Activated CD8-positive, alpha-beta memory T cell treated with anti-CD3 and anti-CD28 coated beads for 4 hours (primary cell): ENCODE measurements around the gene TET2.
A peak's percentile ranks its signal among the peaks of the same experiment; 100 is the strongest.

Experiments
- DNase-seq, 2 donors: peaks; one replicate each; pipeline ENCODE4 v3.0.0-alpha.2; 2020; ENCODE audit warnings: low read depth in 2 of 2

Gene TET2

DNA sequence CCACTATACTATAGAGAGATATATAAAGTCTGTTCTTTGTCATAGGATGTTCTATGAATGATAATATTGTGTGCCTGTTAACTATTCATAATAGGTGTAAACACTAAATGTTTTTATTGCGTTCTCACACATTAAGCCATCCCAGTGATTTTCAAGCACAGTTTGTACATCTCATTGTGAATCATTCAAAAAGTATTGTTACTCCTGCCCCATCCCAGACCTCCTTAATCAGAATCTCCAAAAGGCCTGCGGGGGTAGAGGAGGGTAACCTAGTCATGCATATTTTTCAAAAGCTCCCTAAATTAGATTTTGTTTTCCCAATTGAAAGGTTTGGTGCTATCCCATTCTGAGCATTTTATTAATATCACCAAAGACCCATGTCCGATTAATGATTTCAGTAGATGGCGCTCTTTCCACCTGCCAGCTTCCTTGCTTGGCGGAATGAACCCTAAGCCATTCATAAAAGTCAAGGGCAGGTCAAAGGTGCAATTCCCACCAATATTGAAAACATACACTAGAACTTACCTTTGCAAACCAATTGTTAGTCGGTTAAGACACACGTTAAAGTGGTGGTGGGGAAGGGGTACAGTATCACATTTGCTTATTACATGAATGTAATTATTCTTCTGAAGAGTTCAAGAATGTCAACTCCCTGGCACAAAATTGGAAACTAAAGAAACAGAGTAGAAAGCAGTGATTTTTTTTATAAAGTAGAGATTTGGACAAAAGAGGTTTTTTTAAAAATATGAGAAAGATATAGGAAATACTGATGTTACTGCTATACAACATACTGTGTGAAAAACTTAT is 5.8 kb upstream of the TET2 start:
- DNase-seq = peak; percentile 5 to 30

DNA sequence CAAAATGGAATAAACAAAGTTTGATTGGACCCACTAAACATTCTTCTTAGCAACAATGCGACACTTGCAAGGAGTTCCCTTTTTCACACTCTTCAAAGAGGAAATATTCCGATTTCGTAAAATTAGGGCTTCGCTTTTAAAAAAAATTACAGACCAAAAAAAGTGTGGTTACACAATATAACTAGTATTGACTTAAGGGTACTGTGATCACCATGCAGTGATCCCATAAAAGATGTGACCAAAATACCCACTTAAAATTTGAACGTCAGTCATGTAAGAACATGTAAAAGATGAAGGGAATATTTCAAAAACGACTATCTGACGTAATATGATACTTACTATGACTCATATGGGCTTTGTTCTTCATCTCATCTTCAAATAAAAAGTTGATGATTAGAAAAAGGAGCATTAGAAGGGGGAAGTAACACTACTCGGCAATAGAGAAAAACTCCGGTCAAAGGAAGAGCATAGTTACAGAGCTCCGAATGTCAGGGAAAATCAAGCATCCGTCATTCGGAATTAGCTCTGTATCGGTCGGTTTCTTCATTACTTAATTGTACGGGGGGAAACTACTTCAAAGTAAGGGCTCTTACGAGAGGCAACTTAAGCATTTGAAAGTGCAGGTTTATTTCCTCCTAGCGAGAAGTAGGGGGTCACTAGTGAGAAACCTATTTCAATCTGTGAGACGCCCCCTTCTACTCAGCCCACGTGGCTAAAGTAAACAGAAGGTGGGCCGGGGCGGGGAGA is 1.3 kb upstream of the TET2 start:
- DNase-seq = no peak

DNA sequence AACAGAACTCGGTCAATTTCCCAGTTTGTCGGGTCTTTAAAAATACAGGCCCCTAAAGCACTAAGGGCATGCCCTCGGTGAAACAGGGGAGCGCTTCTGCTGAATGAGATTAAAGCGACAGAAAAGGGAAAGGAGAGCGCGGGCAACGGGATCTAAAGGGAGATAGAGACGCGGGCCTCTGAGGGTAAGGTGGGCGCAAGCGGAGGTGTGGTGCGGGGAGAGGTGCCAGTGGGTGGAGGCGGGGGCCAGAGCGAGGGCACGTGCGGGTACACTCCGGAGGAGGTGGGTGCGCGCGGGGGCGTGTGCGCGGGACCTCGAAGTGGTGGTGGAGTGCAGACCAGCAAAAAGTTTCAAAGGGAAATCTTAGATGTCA is 787 bp upstream of the TET2 start:
- peak; percentile 3 to 16 for DNase-seq

DNA sequence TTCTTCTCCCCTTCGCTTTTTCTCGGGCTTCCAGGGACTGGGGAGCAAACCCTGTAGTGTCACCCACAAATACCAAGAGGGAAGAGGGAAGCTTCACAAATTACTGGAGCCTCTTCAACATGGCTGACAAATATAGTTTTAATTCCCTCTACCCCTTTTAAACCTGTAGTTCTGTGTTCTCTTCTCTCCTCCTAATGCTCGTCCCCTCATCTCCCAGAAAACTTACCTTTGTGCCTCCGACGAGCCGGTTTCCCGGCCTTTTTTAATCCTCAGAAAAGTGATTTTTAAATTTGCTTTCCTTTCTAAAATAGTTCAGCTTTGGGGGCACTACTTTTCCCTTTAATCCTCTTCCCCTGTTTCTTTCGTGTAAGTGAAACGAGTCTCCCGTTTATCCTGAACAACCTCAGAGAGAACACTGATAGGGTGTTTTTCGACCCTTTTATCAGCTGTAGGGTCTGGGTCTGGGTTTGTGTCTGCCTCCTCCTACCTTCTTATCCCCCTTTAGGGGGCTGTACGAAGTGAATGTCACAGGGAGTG is 408 bp downstream of the TET2 start:
- DNase-seq = no peak

DNA sequence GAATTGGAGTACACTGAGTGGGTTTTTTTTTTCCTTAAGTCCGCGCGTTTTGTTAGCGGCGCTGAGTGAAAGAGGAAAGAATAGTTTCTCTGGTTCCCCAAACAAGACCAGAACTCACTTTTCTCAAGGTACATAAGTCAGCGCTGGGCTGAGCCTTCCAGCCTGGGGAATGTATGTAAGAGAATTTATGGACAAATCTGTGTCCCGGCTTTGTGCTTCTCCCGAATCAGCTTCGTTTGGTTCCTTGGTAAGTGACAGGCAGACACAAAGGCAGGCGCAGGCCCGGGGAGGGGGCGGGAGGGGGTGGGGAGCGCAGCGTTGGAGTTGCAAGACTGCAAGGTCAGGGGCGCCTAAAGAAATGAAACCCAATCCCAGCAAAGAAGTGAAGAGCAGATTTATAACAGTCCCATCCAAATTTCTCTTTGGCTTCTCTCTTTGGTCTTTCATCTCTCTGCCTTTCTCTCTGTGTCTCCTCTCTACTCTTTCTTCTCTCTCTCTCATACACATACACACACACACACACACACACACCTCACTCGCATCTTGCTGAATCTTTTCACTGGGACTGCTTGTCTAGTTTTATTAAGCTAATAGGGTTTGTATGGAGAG is 981 bp downstream of the TET2 start:
- no peak for DNase-seq

DNA sequence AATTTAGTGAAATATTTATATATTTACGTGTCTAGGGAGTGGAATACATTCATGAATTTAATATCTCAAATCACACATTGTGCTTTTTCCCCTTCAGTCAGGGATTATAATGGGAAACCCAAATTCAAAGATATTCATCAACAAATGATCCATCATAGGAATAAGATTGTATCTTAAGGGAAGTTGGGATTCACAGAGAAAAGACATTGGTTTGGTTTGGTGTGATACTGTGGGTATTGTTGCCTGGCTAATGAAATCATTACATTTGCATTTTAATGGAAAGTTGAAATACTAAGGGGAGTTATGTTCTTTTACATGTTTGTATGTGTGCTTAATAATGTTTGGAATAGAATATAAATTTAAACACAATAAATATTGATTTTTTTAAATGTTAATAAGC is 1.7 kb downstream of the TET2 start:
- no peak for DNase-seq

DNA sequence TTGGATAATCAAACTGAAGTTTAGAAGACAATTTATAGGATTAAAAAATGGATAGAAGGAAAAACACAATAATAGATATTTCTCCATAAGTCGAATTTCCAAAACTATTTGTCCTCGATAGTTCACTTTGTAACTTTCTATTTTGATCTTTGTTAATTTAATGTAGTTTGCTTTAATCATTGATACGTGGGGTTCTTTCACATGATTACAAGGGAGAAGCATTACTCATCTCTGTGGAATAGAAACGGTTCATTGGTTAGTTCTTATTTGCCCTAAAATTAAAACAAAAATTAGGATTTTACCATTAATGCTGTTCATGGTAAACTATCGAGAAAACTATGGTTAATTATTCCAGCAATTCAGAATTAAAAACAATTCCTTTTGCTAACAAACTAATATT is 2.1 kb downstream of the TET2 start:
- DNase-seq = no peak

DNA sequence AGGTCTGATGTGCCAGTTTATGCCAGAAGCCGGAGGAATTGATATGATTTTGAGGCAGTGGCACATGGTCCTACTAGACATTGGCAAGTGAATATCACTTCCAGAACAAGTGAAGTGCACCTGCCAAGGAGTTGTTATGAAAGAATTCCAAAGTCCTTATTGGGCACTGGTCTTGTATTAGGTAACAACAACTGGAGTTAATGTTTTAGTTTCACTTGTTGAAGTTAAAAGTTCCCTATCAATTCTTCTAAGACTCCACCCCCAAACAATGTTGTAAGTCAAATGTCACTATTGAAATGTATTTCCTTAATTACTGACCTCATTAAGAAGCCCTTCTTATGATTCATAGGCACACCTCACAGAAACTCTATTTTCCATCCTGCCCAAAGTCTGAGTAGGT is 3.1 kb downstream of the TET2 start:
- no peak for DNase-seq

DNA sequence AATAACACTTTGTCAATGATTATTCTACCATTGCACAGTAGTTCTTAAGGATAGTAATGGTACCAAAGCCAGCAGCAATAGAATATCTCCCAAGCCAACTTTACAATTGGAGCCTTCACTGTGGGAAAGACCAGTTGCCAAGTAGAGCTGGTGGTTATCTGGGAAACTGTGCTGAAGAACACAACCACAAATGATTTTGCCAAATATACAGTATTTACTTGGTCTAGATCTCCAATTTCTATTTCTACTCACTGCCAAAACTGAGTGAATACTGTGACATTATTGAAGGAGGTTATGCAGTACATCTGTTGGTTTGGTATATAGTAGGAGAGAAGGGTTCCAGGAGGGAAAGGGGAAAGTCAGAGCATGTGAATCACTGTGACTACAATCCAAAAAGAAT is 3.8 kb downstream of the TET2 start:
- DNase-seq = no peak

DNA sequence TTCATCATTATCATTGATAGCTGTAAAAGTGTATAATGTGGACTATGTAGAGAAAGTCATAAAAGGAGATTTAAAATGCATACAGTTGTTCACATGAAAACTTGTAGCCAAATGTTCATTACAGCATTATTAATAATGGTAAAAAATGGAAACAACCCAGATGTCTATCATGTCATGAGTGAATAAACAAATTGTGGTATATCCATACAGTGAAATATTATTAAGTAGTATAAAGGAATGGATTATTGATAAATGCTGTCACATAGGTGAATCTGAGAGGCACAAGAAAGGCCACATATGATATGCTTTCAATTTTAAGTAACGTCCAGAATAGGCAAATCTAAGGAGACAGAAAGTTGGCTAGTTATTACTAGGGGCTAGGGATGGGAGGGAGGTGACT is 7.1 kb downstream of the TET2 start:
- DNase-seq = no peak

DNA sequence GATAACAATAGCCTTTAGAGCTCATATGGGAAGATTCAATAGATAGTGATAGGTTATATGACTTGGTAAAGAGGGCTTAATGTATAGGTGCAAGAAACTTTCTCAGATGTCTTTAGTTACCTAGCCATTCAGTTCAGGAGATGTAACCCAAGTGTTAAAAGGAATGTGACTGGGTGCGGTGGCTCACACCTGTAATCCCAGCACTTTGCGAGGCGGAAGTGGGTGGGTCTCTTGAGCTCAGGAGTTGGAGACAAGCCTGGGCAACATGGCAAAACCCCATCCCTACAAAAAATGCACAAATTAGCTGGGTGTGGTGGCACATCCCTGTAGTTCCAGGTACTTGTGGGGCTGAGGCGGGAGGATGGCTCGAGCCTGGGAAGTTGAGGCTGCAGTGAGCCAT is 7.9 kb downstream of the TET2 start:
- DNase-seq = no peak

DNA sequence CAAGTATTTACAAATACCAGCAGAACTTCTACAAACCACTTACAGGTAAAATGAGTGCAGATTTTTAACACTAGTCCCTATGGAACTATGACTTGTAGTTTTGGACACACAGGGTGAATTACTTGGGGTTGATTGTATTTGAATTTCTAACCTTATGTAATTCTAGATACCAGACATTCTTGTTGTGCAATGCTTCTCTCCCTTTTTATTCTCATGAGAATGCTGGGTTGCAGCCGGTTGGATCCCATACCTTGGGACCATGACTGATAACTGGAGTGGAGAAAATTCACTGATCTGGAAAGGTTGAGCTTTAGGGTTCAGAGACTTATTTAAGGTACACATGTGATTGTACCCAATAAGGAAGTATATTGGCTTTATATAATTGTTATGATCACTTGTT is 8.8 kb downstream of the TET2 start:
- DNase-seq = no peak

DNA sequence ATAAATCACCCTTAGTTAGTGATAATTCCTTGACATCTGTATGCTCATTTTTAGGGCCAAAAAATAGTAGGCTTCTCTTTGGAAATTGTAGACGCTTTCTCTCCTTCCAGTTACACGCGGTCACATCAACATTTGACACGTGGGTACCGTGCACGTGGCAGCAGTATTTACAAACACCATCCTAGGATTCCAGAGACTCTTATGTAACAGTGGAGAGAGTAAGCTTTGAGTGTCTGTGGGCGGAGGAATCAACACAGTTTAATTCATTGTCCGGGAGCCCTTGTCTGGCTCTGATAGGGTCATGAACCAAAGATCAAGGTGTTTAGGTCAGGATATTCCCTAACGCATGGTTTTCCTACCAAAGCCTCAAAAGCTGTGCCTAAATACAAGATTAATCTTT is 12.2 kb downstream of the TET2 start:
- no peak for DNase-seq

DNA sequence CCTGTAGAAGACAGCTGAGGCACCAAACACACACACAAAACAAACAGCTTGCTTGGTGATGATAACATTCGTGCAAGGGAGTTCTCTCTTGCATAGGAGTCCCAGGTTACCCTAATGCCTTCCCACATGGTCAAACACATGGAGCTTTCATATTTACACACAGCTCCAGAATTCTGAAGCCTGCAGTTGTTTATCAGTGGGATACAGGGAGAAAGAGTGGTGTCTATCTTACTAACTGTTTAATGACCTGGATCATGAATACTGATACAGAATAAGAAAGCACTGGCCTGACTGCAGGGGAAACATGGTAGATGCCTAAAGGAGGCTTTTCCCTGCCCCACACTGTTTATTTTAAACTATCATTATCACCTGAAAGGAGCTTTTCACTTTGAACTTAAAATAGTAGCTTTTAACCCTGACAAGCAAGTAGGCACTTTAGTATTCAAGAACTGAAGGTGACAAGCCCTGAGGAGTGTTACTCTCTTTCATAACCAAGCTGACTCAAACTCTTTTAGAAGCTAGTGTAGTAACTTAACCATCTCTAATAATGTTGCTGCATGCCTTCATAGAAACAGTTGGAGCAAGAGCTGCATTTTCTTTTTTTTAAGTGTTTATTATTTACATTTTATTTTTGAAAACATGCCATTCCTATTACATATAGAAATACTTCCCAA is 15.6 kb downstream of the TET2 start:
- DNase-seq = no peak

DNA sequence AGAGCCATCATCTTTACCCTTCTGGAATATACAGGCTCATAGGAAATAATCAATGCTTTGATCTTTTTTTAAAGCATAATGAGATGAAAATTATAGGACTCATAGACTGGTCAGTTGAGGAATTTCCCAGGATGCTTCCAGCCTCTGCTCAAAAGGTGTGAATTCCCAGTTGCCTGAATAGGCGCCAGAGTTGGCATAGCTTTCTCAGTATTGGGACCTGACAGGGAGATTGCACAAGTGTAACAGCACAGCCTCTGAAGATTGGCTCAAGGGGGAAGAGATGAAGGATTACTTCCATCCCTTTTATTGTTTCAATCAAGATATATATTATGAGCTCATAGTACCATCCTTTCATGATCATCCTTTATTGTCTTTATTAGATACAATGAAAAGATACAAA is 17.9 kb downstream of the TET2 start:
- DNase-seq = no peak

DNA sequence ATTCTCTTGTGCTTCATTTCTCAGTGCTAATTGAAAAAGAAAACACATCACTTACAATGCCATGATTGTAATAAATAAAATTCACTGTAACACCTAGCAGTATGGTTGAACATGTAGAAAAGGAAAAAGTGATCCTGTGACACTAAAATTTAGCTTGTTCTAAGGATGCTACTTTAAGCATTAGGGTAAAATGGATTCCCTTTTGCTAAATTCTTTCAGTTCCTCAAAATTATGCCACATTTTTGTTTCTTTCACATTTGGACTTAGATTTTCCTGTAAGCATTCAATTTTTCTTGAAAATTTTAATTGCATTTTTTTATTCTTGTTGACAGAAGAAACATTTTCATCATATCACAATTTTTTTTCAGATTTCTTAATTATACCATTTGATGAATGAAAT is 19.4 kb downstream of the TET2 start:
- DNase-seq = no peak

DNA sequence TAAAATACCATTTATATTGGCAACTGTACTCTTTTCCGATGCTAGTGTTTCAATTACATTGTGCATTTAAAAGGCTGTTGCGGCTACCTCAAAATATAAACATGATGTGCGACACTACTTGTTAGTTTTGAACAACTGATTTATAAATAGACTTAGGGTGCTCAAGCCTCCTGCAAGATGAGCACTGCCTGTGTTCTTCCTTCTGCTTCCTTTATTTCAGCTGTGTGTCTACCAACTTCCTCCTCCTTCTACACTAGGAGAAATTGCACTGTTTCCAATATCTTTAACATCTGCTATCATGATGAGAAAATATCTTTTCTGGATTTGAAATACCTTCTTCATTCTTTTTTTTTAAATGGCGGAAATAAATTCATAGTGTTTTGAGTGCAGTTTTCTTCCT is 24.0 kb downstream of the TET2 start:
- no peak for DNase-seq

DNA sequence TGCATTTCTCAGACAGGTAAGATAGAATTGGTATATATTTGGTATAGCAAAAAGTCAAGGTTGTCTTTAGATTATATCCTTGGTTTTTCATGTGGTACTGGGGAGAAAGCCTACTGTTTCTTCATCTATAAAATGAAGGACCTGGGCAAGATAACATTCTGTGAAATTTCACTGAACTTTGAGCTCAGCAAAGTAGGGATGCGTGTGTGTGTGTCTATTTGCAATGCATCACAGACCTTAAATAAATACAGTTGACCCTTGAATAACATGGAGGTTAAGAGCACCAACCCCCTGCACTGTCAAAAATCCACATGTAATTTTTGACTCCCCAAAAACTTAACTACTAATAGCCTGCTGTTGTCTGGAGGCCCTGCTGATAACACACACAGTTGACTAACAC is 25.2 kb downstream of the TET2 start:
- DNase-seq = no peak

DNA sequence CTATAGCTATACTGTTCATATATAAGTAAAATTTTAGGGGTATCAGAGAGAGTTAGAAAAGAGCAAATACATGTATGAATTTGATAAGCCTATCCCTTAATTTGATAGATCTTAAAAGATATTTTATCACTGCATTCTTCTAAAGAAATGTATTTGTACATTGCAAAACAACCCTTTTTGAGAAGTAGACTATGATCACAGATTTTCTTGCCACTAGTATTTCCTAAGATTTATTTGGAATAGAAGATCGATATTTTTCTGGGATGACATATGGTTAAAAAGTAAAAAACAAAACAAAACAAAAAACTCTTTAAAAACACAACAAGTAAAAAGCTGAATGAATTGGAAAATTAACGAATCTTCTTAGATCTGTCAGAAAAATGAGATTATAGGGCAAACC is 27.4 kb downstream of the TET2 start:
- no peak for DNase-seq

DNA sequence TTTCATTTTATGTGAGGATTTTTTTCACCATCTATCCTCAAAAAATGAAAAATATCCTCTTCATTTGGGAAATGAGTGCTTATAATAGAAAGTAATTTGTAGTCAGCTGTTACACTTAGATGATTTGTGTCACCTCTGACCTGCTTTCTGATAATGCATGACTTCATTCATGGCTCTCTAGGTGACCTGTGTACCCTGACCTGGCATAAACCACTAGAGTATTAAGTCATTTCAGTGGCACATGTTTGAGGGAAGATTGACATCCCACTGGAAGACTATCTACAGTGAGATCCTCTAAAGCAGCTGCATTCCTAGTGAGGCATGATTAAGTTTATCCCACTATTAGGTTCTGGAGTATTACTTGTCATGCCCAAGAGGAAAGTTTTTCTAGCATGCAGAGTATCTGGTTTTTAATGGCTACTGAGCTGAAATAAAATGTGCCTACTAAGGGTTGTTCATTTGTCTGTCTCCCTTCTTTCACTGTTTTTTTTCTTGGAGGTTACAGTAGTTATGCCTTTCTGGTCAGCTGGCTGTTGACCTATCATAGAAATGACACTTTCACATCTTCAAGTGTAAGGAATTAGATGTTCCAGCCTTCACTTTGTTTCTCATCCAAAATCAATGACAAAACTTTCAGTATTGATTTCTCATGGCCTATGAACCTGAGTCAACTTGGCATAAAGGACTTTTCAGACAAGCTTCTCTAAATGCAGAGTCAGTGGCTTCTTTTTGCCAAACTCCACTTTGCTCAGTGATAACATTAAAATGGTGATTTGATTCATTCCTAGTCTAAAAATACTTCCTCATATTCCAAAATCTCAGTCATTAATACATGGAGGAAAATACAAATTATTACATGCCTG is 33.1 kb downstream of the TET2 start:
- DNase-seq = no peak

DNA sequence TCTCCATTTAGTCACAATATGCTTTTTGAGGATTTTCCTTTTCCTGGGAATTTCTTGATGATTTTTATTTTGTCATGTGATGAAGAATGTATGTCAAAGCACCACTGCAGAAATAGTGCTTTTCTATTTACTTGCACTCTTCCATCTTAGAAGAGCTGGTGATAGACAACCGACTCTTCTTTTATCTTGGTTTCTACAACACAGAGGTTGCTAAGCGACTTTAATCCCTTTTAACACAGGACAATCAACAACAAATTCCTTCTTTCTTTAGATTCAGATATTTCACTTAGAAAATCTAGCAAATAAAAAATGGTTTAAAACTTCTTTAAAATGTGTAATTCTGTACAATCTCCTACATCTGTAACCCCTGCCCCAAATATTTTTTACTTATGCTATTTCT is 34.6 kb downstream of the TET2 start:
- no peak for DNase-seq
